Endothelial cell (in vitro differentiated cells): ENCODE measurements around the gene TNIK. TPM values are rescaled to one million over a fixed set of nuclear protein-coding genes. Genes with fewer than 3 reads are reported as not detected.

ENCODE experiments used
- DNase-seq: peaks from one replicate; pipeline ENCODE4 v3.0.0; 2021; ENCODE audit warnings: low spot score
- H3K27ac Mint-ChIP-seq: one replicate; pipeline ENCODE4 v1.8.0; 2021; ENCODE audit warnings: mixed read lengths, inconsistent platforms; ENCODE audit not compliant: unreplicated experiment
- H3K27me3 Mint-ChIP-seq: one replicate; pipeline ENCODE4 v1.8.0; 2021; ENCODE audit warnings: mild to moderate bottlenecking, moderate library complexity, mixed read lengths, inconsistent platforms; ENCODE audit not compliant: unreplicated experiment
- H3K36me3 Mint-ChIP-seq: one replicate; pipeline ENCODE4 v1.8.0; 2021; ENCODE audit warnings: mild to moderate bottlenecking, low read depth, mixed read lengths, inconsistent platforms; ENCODE audit not compliant: unreplicated experiment
- H3K4me1 Mint-ChIP-seq: one replicate; pipeline ENCODE4 v1.8.0; 2021; ENCODE audit warnings: mild to moderate bottlenecking, mixed read lengths, inconsistent platforms; ENCODE audit not compliant: unreplicated experiment
- H3K4me3 Mint-ChIP-seq: one replicate; pipeline ENCODE4 v1.8.0; 2021; ENCODE audit warnings: mild to moderate bottlenecking, mixed read lengths, inconsistent platforms; ENCODE audit not compliant: unreplicated experiment
- H3K9me3 Mint-ChIP-seq: one replicate; pipeline ENCODE4 v1.8.0; 2021; ENCODE audit warnings: mixed read lengths, inconsistent platforms; ENCODE audit not compliant: unreplicated experiment
- total RNA-seq: library from RNA; stranded (reverse); fragmentation: NEBNext Ultra II Directional; extraction: Animal tissue kit (Norgen Biotek cat#: 25700); gene quantifications from one replicate; pipeline ENCODE4 v1.2.1, GENCODE V29; 2021; ENCODE audit not compliant: unreplicated experiment
- TF ChIP-seq, protein P1 (sequence below): fragments of 200-600 bp; sonication (generic); IDR thresholded peaks from one replicate; pipeline ENCODE4 v1.5.0; 2021; ENCODE audit warnings: antibody characterized with exemption; ENCODE audit not compliant: unreplicated experiment

Gene TNIK
- total RNA-seq, 1 donor from 2014 or later, result 67.0 TPM

DNA sequence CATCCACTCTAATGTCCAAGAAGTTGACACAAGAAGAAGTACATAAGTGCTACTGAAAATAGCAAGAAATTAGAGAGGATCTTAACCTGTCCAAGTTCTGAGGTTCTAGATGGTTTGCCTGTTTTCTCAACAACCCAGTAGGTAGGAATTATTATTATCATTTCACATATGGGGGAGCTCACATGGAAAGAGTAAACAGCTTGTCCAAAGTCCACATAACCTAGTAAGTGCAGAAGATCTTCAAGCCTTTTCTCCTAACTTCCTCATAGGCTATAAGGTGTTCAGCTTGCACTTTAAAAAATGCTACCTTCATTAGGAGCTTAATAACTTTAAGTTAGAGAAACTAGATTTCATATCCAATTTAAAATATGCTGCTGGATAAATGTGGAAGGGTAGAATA, 436.6 kb downstream of the TNIK start:
- TF ChIP-seq, protein P1, sequence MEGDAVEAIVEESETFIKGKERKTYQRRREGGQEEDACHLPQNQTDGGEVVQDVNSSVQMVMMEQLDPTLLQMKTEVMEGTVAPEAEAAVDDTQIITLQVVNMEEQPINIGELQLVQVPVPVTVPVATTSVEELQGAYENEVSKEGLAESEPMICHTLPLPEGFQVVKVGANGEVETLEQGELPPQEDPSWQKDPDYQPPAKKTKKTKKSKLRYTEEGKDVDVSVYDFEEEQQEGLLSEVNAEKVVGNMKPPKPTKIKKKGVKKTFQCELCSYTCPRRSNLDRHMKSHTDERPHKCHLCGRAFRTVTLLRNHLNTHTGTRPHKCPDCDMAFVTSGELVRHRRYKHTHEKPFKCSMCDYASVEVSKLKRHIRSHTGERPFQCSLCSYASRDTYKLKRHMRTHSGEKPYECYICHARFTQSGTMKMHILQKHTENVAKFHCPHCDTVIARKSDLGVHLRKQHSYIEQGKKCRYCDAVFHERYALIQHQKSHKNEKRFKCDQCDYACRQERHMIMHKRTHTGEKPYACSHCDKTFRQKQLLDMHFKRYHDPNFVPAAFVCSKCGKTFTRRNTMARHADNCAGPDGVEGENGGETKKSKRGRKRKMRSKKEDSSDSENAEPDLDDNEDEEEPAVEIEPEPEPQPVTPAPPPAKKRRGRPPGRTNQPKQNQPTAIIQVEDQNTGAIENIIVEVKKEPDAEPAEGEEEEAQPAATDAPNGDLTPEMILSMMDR, result no peak
- Mint-ChIP-seq H3K4me3 (no peak overlapping the region), H3K27ac (no peak overlapping the region)

DNA sequence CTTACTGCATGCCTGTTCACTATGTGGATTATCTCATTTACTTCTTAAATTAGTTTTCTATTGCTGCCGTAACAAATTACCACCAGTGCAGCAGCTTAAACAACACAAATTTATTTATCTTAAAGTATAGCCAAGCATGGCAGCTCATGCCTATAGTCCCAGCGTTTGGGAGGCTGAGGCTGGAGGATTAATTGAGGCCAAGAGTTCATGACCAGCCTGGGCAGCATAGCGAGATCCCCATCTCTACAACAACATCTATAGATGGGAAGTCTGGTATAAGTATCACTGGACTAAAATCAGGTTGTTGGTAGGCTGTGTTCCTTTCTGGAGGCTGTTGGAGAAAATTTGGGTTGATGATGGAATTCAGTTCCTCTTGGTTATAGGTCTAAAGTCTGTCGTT, 438.8 kb downstream of the TNIK start:
- TF ChIP-seq, protein P1, result no peak
- DNase-seq, result no peak
- Mint-ChIP-seq H3K36me3 (no peaks in the 10 kb centered on the region), H3K9me3 (no peaks in the 10 kb centered on the region), H3K27ac (no peak overlapping the region), H3K27me3 (peaks cover 1% of the 10 kb centered on the region), H3K4me1 (no peaks in the 10 kb centered on the region), H3K4me3 (no peak overlapping the region)

More for the DNA sequence above, 436.6 kb downstream of the TNIK start:
- peaks cover 2% of the 10 kb centered on the region for H3K4me1 Mint-ChIP-seq
- no peak for DNase-seq
- H3K36me3 Mint-ChIP-seq, result no peaks in the 10 kb centered on the region
- H3K27me3 Mint-ChIP-seq, result peaks cover 1% of the 10 kb centered on the region
- no peaks in the 10 kb centered on the region for H3K9me3 Mint-ChIP-seq

DNA sequence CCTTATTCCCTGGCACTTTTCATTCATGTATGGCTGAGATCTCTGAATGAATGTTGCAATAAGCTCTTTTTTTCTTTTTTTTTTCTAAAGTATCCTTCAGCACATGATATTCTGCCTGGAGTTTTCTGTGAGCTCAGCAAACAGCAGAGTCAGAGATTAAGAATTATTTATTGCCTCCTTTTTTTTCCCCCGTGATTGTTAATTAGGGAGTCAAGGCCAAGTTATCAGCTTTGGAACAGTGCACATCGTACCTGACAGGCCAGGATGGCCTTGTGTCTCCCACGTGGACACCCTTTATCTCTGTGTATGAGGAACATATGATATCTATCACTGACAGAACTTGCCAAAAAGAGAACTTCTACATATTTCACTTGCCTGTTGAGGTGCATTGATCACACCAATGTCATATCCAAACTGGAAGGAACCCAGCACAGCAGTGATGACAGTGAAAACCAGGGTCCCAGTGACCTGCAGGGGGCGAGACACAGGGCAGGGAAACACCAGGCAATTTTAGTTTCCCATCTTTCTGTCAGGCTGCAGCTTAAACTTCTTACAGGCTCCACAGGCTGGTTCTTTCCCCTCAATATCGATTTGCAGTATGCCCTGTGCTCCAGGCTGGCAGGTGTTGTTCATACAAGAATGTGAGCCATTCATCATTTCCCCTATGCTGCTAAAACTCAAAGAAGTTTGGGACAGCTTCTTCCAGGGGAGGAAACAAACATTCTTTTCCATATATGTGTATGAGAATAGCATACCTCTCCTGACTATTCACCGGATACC, 441.9 kb downstream of the TNIK start:
- H3K4me3 Mint-ChIP-seq, result no peak overlapping the region
- H3K4me1 Mint-ChIP-seq, result no peaks in the 10 kb centered on the region
- peak; percentile 48 for DNase-seq
- H3K36me3 Mint-ChIP-seq, result no peaks in the 10 kb centered on the region
- no peaks in the 10 kb centered on the region for H3K9me3 Mint-ChIP-seq
- TF ChIP-seq, protein P1, result peak; percentile 52
- H3K27ac Mint-ChIP-seq, result no peak overlapping the region
- H3K27me3 Mint-ChIP-seq, result no peaks in the 10 kb centered on the region

DNA sequence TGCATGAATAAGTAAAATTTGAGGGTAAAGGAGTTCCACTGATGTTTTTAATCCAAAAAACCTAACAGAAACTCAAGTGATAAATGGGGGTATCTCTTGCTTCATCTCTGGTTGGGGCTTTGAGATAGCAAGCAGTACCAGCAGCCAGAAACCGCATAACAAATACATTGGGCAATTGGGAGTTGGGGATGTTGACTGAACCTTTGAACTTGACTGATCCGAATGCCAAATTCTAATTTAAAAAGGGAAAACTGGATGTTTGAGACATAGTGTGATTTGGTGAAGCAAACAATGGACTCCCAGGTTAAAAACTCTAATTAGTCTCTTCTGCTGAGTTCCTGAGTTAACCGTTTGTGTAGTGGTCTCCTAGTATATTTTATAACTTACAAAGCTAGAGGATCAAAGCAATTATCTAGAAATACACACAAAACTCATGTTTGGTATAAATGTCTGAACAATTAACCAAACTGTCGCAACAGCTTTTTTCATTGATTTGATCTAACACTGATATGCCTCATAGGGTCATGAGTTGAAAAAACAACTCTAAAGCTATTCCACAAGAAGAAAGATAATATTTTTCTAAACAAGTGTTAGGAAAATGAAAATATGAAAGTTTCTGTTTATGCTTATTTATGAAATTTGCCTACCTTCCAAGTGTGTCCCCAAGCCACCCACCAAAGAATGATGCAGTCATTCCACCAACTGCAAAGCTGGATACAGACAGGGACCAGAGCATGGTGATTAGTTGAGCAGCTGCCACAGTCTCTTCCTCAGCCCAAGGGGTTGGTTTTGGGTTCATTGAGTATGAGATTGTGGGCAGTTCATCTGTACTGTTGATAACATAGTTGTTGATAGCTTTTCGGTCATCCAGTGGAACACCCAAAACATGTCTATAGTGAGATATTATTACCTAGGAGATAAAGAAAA, 446.1 kb downstream of the TNIK start:
- no peaks in the 10 kb centered on the region for H3K36me3 Mint-ChIP-seq
- no peaks in the 10 kb centered on the region for H3K4me1 Mint-ChIP-seq
- no peak for DNase-seq
- H3K4me3 Mint-ChIP-seq, result no peak overlapping the region
- no peaks in the 10 kb centered on the region for H3K9me3 Mint-ChIP-seq
- TF ChIP-seq, protein P1, result no peak
- no peak overlapping the region for H3K27ac Mint-ChIP-seq
- no peaks in the 10 kb centered on the region for H3K27me3 Mint-ChIP-seq
